GM21528 (cell line): ENCODE data around the gene MACROD2.
"Not testable (repeated sequence)": the region's sequence is repeated elsewhere in the genome, so short reads cannot be mapped to it uniquely, and the experiment has no call there.

Experiments
- ATAC-seq: cut with Tn5 transposase; IDR thresholded peaks from one replicate; pipeline ENCODE4 v1.9.1; 2021; ENCODE audit warnings: mild to moderate bottlenecking, moderate library complexity; ENCODE audit not compliant: unreplicated experiment, low FRiP score

Gene MACROD2

DNA sequence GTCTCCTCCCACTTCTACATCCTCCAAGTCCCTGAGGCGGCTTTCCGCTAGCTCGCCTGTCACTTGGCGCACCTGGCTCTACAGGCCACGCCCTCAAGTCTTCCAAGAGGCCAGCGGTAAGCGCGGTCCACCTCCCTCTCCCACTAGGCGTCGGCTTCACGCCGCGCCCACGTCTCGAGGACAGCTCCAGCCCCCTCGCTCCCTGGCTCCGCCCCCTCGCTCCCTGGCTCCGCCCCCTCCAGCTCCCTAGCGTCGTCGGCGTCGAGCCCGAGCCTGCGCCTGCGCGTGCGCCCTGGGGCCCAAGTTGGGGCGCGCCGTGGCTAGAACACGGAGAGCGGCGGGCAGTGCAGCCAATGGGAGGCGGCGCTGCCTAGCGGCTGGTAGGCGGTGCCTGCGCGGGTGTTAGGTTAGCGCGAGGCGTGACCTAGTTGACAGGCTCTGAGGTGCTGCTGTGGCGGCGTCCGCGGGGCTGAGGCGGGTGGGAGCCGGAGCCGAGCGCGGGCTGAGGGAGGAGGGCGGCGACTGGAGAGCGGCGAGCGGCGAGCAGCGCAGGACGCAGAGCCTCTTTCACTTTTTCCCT is at the start of gene MACROD2:
Gene MACROD2 (plus strand): TSS at position 431 of the 580 bp plus-strand sequence.
- no peak for ATAC-seq

DNA sequence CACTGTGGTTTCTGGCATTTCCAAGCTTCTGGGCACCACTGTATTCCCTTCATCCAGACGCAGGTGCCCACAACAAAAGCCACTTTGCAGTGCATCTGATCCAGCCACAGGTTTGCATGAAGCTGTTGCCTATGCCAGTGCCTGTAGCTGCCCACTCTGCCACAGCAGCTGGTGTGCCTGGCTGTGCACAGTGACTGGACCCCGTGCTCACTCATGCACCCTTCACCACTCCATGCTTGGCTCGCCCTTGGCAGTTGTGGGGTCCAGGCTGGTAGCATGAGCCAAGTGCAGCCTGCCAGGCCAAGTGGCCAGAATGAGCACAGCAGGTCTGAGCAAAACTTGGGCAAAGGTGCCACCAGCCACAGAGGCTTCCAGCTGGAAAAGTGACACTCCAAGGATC is 47.6 kb upstream of the MACROD2 start:
- ATAC-seq: no peak

GRCh38 chr20:13953227-13953626 is 42.1 kb upstream of the MACROD2 start:
- ATAC-seq: no peak

DNA sequence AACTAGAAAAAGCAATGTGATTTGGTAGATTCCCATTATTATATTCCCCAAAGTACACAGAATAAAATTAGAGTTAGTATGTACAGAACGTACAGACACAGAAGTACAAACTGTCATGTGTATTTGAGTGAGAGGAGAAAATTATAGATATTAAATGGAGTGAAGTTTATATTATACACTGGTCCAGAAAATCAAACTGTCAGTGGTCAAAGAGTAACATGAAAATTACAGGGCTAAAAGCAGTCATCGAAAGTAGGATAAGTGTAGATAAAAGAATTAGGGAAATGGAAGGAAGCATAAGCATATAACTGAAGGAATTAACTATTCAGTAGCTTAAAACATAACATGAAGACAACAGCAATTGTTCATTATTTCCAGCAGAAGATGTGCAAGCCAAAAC is 35.2 kb upstream of the MACROD2 start:
- no peak for ATAC-seq

DNA sequence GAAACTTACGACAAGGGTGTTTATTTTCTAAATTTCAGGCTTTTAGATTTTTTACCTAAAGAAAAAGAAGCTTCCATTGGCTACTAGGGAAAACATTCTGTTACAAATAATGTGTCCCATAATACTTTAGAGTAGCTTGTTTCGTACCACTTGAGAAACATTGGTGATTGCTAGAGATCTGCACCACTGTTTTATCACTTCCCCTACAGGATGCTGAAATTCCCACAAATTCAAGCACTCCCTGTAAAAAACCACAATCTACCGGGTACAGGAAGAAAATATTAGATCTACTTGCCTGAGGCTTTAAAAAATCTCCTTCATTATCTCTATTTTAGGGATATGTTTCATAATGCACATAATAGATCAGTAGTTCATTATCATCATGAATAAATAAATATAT is 34.8 kb upstream of the MACROD2 start:
- no peak for ATAC-seq

GRCh38 chr20:13984211-13984610 is 11.1 kb upstream of the MACROD2 start:
- no peak for ATAC-seq

- ATAC-seq: no peak
These were observed 4.9 kb upstream of the MACROD2 start, which contains the start of gene SEL1L2 for GRCh38 chr20:13990465-13990864. Gene SEL1L2 (minus strand): TSS chr20:13990614. CDS start chr20:13990534, 80 bp downstream.

- ATAC-seq: no peak
These were observed 4.0 kb upstream of the MACROD2 start for GRCh38 chr20:13991311-13991710.

DNA sequence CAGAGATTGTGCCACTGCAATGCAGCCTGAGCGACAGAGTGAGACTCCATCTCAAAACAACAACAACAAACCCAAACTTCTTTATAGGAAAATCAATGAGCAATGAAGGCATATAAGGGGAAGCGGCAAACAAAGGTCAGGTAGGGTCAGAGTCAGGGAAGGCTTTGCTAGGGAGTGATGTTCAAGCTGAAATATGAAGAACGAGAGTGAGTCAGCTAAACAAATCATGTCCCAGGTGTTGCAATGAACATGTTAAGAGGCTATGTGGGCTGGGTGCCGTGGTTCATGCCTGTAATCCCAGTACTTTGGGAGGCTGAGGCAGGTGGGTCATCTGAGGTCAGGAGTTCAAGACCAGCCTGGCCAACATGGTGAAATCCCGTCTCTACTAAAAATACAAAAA is 3.4 kb upstream of the MACROD2 start:
- ATAC-seq: not testable (repeated sequence)

DNA sequence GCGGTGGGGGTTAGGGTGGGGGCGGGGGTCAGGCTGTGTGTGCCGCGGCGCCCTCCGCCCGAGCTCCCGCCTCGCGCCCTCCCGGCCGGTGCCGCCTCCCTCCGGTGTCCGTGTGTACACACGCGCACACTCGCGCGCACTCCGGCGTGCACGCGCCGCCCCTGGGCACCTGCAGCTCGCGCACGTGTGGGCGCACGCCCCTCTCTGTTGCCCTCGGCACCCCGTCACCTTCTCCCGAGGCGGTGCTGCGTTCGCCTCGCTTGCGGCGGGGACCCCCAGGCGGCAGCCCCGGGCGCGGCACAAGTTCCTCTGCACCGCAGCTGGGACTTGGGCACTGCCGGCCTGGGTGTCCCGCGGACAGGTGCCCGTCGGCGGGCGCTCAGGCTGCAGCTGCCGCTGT is 525 bp downstream of the MACROD2 start:
- no peak for ATAC-seq

- no peak for ATAC-seq
These were observed 949 bp downstream of the MACROD2 start for GRCh38 chr20:13996265-13996664.

- ATAC-seq: no peak
These were observed 5.6 kb downstream of the MACROD2 start for GRCh38 chr20:14000917-14001316.

DNA sequence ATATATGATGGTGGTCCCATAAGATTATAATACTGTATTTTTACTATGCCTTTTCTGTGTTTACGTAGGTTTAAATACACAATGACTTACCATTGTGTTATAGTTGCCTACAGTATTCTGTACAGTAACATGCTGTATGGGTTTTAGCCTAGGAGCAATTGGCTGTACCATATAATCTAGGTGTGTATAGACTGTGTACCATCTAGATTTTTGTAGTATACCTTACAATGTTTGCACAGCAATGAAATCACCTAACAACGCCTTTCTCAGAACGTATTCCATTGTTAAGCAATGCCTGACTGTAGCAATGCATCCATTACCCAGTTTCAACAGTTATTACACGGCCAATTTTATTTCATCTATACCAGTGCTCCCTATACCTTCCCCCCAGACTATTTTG is 10.7 kb downstream of the MACROD2 start:
- ATAC-seq: no peak

DNA sequence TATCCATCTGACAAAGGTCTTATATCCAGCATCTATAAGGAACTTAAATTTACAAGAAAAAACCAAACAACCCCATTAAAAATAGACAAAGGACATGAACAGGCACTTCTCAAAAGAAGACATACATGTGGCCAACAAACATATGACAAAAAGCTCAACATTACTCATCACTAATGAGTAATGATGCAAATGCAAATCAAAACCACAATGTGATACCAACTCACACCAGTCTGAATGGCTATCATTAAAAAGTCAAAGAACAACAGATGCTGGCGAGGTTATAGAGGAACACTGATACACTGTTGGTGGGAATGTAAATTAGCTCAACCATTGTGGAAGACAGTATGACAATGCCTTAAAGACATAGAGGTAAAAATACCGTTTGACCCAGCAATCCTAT is 13.9 kb downstream of the MACROD2 start:
- ATAC-seq: no peak

- no peak for ATAC-seq
These were observed 17.4 kb downstream of the MACROD2 start for GRCh38 chr20:14012671-14013070.

DNA sequence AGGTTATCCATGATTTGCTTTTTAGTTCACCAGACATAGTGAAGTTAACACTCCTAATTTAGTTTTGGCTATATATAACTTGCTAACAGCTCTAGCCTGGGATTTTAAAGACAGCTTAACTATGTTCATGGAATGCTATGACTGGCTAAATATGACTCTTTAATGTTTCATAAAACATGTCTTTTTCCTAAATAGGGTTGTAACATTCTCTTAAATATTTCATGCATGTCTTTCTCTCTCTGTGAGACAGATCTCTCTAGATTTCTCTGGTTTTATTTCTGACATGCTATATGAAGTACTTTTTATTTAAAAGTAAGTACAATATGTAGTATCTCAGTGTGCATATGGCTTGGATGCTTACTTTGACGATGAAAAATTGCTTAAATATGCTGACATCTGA is 35.7 kb downstream of the MACROD2 start:
- ATAC-seq: no peak

DNA sequence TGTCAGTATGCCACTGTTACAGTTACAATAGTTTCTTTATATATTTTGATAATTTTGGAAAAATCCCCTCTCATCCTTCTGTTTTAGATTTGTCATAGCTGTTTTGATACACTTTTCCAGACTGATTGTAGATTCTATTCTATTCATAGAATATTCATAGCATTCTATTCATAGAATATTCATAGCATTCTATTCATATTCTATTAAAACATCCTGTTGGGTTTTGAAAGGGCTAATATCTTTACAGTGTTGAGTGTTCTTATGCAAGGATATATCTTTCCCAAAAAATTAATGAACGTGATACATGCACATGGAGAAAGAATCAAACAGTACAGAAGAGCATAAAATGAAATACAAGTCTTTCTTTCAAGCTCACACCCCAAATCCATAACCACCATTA is 38.0 kb downstream of the MACROD2 start:
- no peak for ATAC-seq

DNA sequence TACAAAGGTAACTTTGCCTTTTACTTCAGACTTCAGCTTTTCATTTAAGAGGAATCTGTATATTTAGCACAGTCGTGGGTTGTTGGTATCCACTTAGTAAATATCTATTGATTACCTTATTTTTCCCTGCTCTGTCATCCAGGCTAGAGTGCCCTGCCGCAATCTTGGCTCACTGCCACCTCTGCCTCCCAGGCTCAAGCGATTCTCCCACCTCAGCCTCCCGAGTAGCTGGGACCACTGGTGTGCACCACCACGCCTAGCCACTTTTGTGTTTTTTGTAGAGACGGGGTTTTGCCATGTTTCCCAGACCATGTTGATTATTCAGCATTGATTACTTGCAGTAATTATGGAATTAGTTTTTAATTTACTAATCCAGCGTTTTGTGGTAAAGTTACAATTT is 41.3 kb downstream of the MACROD2 start:
- ATAC-seq: no peak

DNA sequence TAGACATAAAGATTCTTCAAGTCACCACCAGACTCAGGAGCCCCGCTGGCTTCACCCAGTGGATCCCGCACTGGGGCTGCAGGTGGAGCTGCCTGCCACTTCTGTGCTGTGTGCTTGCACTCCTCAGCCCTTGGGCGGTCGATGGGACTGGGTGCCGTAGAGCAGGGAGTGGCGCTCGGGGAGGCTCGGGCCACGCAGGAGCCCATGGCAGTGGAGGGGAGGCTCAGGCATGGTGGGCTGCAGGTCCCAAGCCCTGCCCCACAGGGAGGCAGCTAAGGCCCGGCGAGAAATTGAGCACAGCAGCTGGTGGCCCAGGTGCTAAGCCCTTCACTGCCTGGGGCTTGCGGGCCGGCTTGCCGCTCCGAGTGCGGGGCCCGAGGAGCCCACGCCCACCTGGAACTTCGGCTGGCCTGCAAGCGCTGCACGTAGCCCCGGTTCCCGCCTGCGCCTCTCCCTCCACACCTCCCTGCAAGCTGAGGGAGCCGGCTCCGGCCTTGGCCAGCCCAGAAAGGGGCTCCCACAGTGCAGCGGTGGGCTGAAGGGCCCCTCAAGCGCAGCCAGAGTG is 49.5 kb downstream of the MACROD2 start:
- not testable (repeated sequence) for ATAC-seq

GRCh38 chr20:14046534-14046933 is 51.2 kb downstream of the MACROD2 start:
- no peak for ATAC-seq

DNA sequence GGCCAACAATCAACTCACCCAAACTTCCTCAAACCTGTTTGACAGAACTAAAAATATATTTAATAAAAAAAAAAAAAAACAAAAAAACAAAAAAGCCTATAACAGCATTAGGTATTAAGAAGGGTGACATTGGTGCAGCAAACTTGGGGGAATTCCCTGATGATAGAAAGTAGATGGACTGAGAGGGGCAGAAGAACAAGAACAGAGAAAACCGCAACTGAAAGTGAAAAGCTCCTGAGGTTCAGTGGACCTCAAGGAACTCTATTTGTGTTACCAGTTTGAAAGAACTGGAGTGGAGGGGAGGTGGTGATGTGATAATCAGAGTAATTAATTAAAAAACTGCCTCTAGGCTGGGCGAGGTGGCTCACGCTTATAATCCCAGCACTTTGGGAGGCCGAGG is 53.8 kb downstream of the MACROD2 start:
- ATAC-seq: no peak

DNA sequence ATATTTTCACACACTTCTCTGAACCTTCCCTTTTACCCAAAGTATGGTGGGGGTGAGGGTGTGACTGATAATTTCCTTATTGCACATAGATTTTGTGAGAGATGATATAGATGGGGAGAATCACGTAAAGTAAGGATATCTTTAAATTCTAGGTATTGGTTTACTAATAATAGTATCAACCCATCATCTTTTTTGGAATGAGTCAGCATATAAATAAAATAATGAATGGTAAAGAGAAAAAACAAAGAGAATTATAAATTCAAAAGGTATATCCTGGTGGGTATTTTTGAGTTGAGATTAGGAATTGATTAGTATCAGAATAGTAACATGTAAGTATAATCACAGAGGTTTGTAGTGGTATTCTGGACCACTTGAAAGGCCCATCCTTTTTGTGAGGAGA is 56.1 kb downstream of the MACROD2 start:
- ATAC-seq: no peak
